Right atrium auricular region (tissue), 2 donors: Measurements from ENCODE around the gene ATAD3A. TPM values are rescaled to one million over a fixed set of nuclear protein-coding genes. Genes with fewer than 3 reads are reported as not detected.
"Not testable (repeated sequence)": the region's sequence is repeated elsewhere in the genome, so short reads cannot be mapped to it uniquely, and the experiment has no call there.

Experiments
- DNase-seq: peaks from one replicate; pipeline ENCODE4 v3.0.0-alpha.2; 2019; ENCODE audit warnings: low spot score
- H3K27ac ChIP-seq, 2 donors: fragments of 200-600 bp; sonication (generic); 1 replicate in 1 of 2; 2 replicates in 1 of 2; pipeline ENCODE4 v1.5.1; 2016 to 2019
- H3K27me3 ChIP-seq, 2 donors: fragments of 200-600 bp; sonication (generic); one replicate each; pipeline versions ENCODE4 v1.5.1 to v1.6.0; 2017 to 2019
- H3K36me3 ChIP-seq: fragments of 200-600 bp; sonication (generic); one replicate; pipeline ENCODE4 v1.5.1; 2016
- H3K4me1 ChIP-seq, 2 donors: fragments of 200-600 bp; sonication (generic); one replicate each; pipeline versions ENCODE4 v1.5.1 to v1.6.0; 2017 to 2019
- H3K4me3 ChIP-seq, 2 donors: fragments of 200-600 bp; sonication (generic); 1 replicate in 1 of 2; 2 replicates in 1 of 2; pipeline ENCODE4 v1.5.1; 2017 to 2019; ENCODE audit warnings: mild to moderate bottlenecking in 1 of 2, moderate library complexity in 1 of 2
- H3K9me3 ChIP-seq, 2 donors: fragments of 200-600 bp; sonication (generic); one replicate each; pipeline ENCODE4 v1.5.1; 2019
- CTCF ChIP-seq, 2 donors: fragments of 200-600 bp; sonication (generic); IDR thresholded peaks; one replicate each; pipeline ENCODE4 v1.5.1; 2019; ENCODE audit warnings: antibody characterized with exemption in 2 of 2
- total RNA-seq, 2 donors: library from RNA; depleted of rRNA; stranded (reverse); fragments of >200 nt; gene quantifications; one replicate each; pipeline ENCODE4 v1.1.0, GENCODE V29; 2016

The ATAD3A gene
- total RNA-seq, 2 donors from 2014 or later, result 15.6 to 18.6 TPM

- no peaks in the 10 kb centered on the region for H3K27me3 ChIP-seq
- peaks cover 0 to 24% of the 10 kb centered on the region in 2 donors for H3K4me1 ChIP-seq
- no peak for TF ChIP-seq CTCF (IDR thresholded peaks at IDR 0.05)
- no peaks in the 10 kb centered on the region for H3K36me3 ChIP-seq
- peak; percentile 95 for DNase-seq
- no peaks in the 10 kb centered on the region for H3K9me3 ChIP-seq
- peak within 1 kb of the TSS; percentile 72 to 89 for H3K4me3 ChIP-seq
- peak within 1 kb of the TSS; percentile 75 to 83 for H3K27ac ChIP-seq
Measured at GRCh38 chr1:1471389-1472052, 40.4 kb upstream of the ATAD3A start, which contains the start of gene ATAD3B. TSS of gene ATAD3B (plus strand) at chr1:1471765. CDS start at chr1:1471885, 120 bp downstream.

GRCh38 chr1:1472053-1472876 is 39.7 kb upstream of the ATAD3A start:
- not testable (repeated sequence) for H3K36me3 ChIP-seq, H3K27ac ChIP-seq, H3K27me3 ChIP-seq, DNase-seq, H3K9me3 ChIP-seq
- peaks cover 0 to 24% of the 10 kb centered on the region in 2 donors for H3K4me1 ChIP-seq
- H3K4me3 ChIP-seq, result peak overlapping the region; percentile 72 to 89

GRCh38 chr1:1476011-1476410 is 36.0 kb upstream of the ATAD3A start:
- Histone ChIP-seq H3K4me1 (peaks cover 0 to 18% of the 10 kb centered on the region in 2 donors), H3K36me3 (peaks cover 29% of the 10 kb centered on the region)
- not testable (repeated sequence) for H3K27ac ChIP-seq, H3K9me3 ChIP-seq, H3K27me3 ChIP-seq, DNase-seq, H3K4me3 ChIP-seq

- H3K27ac ChIP-seq, result no peak overlapping the region
- DNase-seq, result no peak
- H3K4me3 ChIP-seq, result no peak overlapping the region
- no peak for TF ChIP-seq CTCF (IDR thresholded peaks at IDR 0.05)
- peaks cover 0 to 16% of the 10 kb centered on the region in 2 donors for H3K4me1 ChIP-seq
- H3K36me3 ChIP-seq, result peaks cover 35% of the 10 kb centered on the region
- H3K27me3 ChIP-seq, result no peaks in the 10 kb centered on the region
- H3K9me3 ChIP-seq, result no peaks in the 10 kb centered on the region
Measured at GRCh38 chr1:1477206-1477605, 34.8 kb upstream of the ATAD3A start.

- no peaks in the 10 kb centered on the region for H3K4me1 ChIP-seq
- no peak for TF ChIP-seq CTCF (IDR thresholded peaks at IDR 0.05)
- peaks cover 57% of the 10 kb centered on the region for H3K36me3 ChIP-seq
- no peak overlapping the region for H3K27ac ChIP-seq
- no peaks in the 10 kb centered on the region for H3K27me3 ChIP-seq
- H3K4me3 ChIP-seq, result no peak overlapping the region
- DNase-seq, result no peak
- H3K9me3 ChIP-seq, result no peaks in the 10 kb centered on the region
Measured at GRCh38 chr1:1479547-1480487, 32.1 kb upstream of the ATAD3A start.

- H3K27ac ChIP-seq, result not testable (repeated sequence)
Measured at GRCh38 chr1:1480488-1480867, 31.5 kb upstream of the ATAD3A start.

GRCh38 chr1:1481811-1482210 is 30.2 kb upstream of the ATAD3A start:
- not testable (repeated sequence) for DNase-seq

More at GRCh38 chr1:1480488-1480867, 31.5 kb upstream of the ATAD3A start:
- not testable (repeated sequence) for H3K9me3 ChIP-seq, DNase-seq, H3K4me1 ChIP-seq, H3K27me3 ChIP-seq, H3K4me3 ChIP-seq
- H3K36me3 ChIP-seq, result peaks cover 59% of the 10 kb centered on the region

More at GRCh38 chr1:1481811-1482210, 30.2 kb upstream of the ATAD3A start:
- not testable (repeated sequence) for H3K27me3 ChIP-seq, H3K4me1 ChIP-seq, H3K9me3 ChIP-seq, H3K27ac ChIP-seq, H3K4me3 ChIP-seq
- peaks cover 66% of the 10 kb centered on the region for H3K36me3 ChIP-seq
